HUES64 (cell line): ENCODE measurements around the gene SYNGR4. TPM values are rescaled to one million over a fixed set of nuclear protein-coding genes. Genes with fewer than 3 reads are reported as not detected.
"Not testable (repeated sequence)": the region's sequence is repeated elsewhere in the genome, so short reads cannot be mapped to it uniquely, and the experiment has no call there.

Experiments
- H3K27ac ChIP-seq: 2 replicates; pipeline ENCODE4 v1.7.0; 2013; ENCODE audit warnings: low read depth, low read length, inconsistent platforms
- H3K27me3 ChIP-seq: 2 replicates; pipeline ENCODE4 v1.6.1; 2013; ENCODE audit warnings: mild to moderate bottlenecking, low read length; ENCODE audit not compliant: insufficient read depth
- H3K36me3 ChIP-seq: 2 replicates; pipeline ENCODE4 v1.6.1; 2013; ENCODE audit warnings: mild to moderate bottlenecking, low read length; ENCODE audit not compliant: insufficient read depth
- H3K4me1 ChIP-seq: 2 replicates; pipeline ENCODE4 v1.6.1; 2013; ENCODE audit warnings: mild to moderate bottlenecking, low read length, moderate library complexity; ENCODE audit not compliant: insufficient read depth
- H3K4me3 ChIP-seq: 2 replicates; pipeline ENCODE4 v1.5.1; 2013; ENCODE audit warnings: mild to moderate bottlenecking, low read length, moderate library complexity
- H3K9ac ChIP-seq: 2 replicates; pipeline ENCODE4 v1.6.1; 2013; ENCODE audit warnings: mild to moderate bottlenecking, low read depth, low read length
- H3K9me3 ChIP-seq: 2 replicates; pipeline ENCODE4 v1.6.1; 2013; ENCODE audit warnings: low read depth, low read length; ENCODE audit not compliant: insufficient read depth
- WGBS: fragments of 150-250, 120-280 bp; methylation state at CpG from one replicate; pipeline ENCODE4 v1.1.7; 2013; ENCODE audit warnings: missing lambda C conversion rate; 5-methylcytosine and 5-hydroxymethylcytosine counted together
- polyA plus RNA-seq, 2 experiments: library from polyadenylated mRNA; stranded (reverse); fragments of 50-300 nt; gene quantifications; one replicate each; pipeline ENCODE4 v1.2.3, GENCODE V29; 2013

The SYNGR4 gene, protein sequence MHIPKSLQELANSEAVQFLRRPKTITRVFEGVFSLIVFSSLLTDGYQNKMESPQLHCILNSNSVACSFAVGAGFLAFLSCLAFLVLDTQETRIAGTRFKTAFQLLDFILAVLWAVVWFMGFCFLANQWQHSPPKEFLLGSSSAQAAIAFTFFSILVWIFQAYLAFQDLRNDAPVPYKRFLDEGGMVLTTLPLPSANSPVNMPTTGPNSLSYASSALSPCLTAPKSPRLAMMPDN
- polyA plus RNA-seq (2013, experiment 1 of 2) = 0.30 TPM
- not detected for polyA plus RNA-seq (2013, experiment 2 of 2)

DNA sequence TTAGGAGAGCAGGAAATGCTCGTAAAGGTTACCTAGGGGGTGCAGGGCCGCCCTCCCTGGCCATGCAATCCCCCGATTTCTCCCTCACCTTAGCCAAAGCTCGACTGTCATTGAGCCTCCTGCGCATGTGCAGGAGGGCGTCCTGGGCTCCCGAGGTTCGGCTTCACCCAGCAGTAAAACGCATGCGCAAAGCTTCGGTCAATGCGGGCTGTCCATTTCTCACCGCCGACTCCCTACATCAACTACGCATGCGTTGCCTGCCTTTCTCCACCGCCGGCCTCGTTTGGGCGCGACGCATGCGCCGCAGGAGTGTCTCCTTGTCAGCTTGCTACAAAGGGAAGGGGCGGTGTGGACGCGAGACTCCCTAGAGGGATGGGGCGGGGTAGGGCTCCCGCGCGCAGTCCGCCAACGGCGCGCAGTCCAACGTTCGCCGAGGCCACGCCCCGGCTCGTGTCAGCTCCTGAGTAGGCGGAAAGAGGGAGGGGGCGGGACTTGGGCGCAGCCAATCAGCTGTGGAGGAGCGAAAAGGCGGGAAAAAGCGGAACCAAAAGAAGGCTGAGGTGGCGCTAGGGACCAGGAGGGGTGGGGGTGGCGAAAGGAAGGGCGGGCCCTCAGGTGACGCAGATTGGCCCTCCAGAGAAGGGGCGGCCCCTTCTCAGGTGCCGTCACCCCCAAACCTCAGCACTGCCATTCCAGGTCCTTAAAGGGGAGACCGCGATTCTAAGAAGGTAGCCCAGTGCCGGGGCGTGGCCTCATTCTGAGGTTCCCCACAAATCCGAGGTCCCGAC, at the start of gene SYNGR4, which contains the start of gene TMEM143:
Gene SYNGR4, plus strand, starts transcription at position 558 of the 788 bp plus-strand sequence. CDS start 1,476 bp downstream, outside the sequence.
Gene TMEM143, minus strand, starts transcription at position 131 of the 788 bp plus-strand sequence. Its CDS starts 20 bp downstream, at position 111.
- Histone ChIP-seq H3K36me3 (peaks cover 3% of the 10 kb centered on the region; the same call in 1 of the 2 replicates), H3K27ac (peak within 1 kb of the TSS; percentile 89), H3K4me3 (peak within 1 kb of the TSS; percentile 68), H3K9ac (peak within 1 kb of the TSS; percentile 81), H3K9me3 (no peaks in the 10 kb centered on the region), H3K4me1 (no peaks in the 10 kb centered on the region), H3K27me3 (no peaks in the 10 kb centered on the region)
- WGBS = 4% methylated on average over 59 of the region's 59 CpGs

DNA sequence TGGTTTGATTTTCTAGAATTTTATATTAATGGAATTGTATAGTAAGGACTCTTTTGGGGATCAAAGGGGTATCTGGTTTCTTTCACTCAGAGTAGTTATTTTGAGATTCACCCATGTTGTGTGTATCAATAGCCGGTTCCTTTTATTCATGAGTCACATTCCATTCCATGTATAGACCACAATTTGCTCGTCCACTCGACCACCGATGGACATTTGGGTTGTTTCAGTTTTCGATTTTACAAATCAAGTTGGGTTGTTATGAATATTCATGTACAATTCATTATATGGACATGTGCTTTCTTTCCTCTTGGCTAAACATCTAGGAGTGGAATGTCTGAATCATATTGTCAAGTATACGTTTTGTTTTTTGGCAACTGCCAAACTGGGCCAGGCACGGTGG, 48.5 kb upstream of the SYNGR4 start:
- Histone ChIP-seq H3K9me3 (no peaks in the 10 kb centered on the region), H3K4me3 (no peak overlapping the region), H3K27me3 (no peaks in the 10 kb centered on the region), H3K9ac (no peak overlapping the region), H3K27ac (no peak overlapping the region), H3K4me1 (0 out of 2 replicates have a peak, but pooled peaks cover 5% of the 10 kb centered on the region), H3K36me3 (no peaks in the 10 kb centered on the region)
- WGBS = 92% methylated on average over 6 of the region's 7 CpGs

DNA sequence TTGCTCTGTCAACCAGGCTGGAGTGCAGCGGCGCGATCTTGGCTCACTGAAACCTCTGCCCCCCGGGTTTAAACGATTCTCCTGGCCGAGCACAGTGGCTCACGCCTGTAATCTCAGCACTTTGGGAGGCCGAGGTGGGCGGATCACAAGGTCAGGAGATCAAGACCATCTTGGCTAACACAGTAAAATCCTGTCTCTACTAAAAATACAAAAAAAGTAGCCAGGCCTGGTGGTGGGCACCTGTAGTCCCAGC, 46.5 kb upstream of the SYNGR4 start:
- not testable (repeated sequence) for H3K9me3 ChIP-seq, H3K27me3 ChIP-seq, H3K9ac ChIP-seq, H3K36me3 ChIP-seq, H3K27ac ChIP-seq, H3K4me3 ChIP-seq
- H3K4me1 ChIP-seq = 0 out of 2 replicates have a peak, but pooled peaks cover 11% of the 10 kb centered on the region
- 89% methylated on average over 9 of the region's 9 CpGs for WGBS

DNA sequence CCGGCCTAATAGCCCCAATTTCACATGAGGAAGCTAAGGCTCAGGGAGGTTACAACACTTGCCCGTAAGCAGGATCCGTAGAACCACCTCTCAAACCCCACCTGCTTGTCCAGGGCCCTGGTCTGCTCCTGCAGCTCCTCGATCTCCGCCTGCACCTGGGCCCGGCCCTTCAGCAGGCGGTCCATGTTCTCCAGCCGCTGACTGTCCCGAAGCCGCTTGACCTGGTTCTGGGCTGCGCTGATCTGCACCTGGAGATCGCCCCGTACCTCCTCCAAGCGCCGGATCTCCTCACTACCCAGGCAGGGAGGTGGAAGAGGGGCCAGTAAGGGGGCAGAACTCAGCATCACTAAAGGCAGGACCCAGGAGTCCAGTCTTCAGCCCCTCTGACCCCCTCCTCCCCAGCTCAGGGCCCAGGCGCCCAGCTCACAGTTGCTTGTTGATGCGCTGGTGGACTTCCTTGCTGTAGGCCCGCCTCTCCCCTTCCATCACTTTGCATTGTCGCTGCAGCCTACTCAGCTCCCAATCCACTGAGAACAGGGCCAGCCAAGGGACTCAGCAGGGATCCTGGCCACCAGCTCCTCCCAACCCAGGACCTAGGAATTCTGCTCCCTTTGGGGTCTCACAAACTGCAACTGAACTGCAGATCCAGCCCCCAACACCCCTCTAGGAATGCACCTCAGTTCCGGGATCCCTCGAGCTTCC, 45.7 kb upstream of the SYNGR4 start:
- Histone ChIP-seq H3K27ac (no peak overlapping the region), H3K4me3 (no peak overlapping the region), H3K9ac (no peak overlapping the region), H3K27me3 (no peaks in the 10 kb centered on the region), H3K36me3 (no peaks in the 10 kb centered on the region), H3K4me1 (0 out of 2 replicates have a peak, but pooled peaks cover 11% of the 10 kb centered on the region), H3K9me3 (no peaks in the 10 kb centered on the region)
- 88% methylated on average over 21 of the region's 21 CpGs for WGBS

DNA sequence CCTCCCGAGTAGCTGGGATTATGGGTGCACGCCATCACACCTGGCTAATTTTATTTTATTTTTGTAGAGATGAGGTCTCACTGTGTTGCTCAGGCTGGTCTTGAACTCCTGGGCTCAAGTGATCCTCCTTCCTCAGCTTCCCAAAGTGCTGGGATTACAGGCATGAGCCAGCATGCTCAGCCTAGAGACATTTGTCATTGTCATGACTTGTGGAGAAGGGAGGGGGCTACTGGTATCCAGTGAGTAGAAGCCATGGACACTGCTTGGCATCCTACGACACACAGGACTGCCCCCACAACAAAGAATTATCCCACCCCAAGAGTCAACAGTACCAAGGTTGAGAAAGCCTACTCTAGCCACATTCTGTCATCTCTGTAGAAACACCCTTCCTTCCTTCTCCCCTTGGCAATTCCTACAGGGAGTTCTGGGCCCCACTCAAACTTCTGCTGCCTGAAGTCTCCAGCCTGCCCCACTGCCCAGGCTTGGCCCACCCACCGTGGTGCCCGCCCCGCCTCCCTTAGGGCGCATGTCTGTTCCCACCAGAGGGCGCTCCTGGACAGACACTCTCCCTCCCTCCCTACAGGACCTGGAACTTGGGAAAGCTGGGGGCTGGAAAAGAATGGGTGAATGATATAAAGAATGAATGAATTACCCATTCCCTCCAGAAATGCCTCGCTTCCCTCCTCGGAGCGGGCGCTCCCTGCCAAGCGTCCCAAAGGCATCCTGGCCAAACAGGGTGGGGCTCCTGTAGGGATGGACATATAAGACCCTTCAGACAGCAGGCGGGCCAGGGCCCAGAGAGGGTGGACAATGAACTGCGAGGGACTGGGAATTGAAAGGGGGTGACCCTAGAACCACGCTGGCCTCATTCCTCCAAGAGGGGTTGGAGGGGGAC, 44.3 kb upstream of the SYNGR4 start:
- WGBS = 61% methylated on average over 15 of the region's 16 CpGs
- peak overlapping the region; percentile 66; the same call in 1 of the 2 replicates for H3K4me3 ChIP-seq
- no peaks in the 10 kb centered on the region for H3K36me3 ChIP-seq
- H3K27ac ChIP-seq = peak overlapping the region; percentile 41; the same call in 1 of the 2 replicates
- H3K9ac ChIP-seq = peak overlapping the region; percentile 36; the same call in 1 of the 2 replicates
- no peaks in the 10 kb centered on the region for H3K9me3 ChIP-seq
- no peaks in the 10 kb centered on the region for H3K27me3 ChIP-seq
- 0 out of 2 replicates have a peak, but pooled peaks cover 11% of the 10 kb centered on the region for H3K4me1 ChIP-seq

DNA sequence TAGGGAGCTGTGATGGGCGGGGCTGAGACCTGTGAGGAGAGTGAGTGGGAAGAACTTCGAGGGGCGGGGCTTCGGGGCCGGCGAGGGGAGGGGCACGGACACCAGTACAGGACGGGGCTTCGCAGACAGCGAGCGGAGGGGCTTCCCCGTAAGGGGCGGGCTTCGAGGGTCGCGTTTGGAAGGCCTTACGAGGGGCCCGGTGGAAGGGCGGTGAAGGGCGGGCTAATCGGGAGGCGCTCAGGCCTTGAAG, 42.9 kb upstream of the SYNGR4 start:
- H3K36me3 ChIP-seq = no peaks in the 10 kb centered on the region
- peak overlapping the region; percentile 85; the same call in 1 of the 2 replicates for H3K27ac ChIP-seq
- 0 out of 2 replicates have a peak, but pooled peaks cover 11% of the 10 kb centered on the region for H3K4me1 ChIP-seq
- H3K4me3 ChIP-seq = peak overlapping the region; percentile 66
- no peaks in the 10 kb centered on the region for H3K9me3 ChIP-seq
- H3K9ac ChIP-seq = peak overlapping the region; percentile 64
- H3K27me3 ChIP-seq = no peaks in the 10 kb centered on the region
- under 1% methylated on average over 22 of the region's 22 CpGs for WGBS

DNA sequence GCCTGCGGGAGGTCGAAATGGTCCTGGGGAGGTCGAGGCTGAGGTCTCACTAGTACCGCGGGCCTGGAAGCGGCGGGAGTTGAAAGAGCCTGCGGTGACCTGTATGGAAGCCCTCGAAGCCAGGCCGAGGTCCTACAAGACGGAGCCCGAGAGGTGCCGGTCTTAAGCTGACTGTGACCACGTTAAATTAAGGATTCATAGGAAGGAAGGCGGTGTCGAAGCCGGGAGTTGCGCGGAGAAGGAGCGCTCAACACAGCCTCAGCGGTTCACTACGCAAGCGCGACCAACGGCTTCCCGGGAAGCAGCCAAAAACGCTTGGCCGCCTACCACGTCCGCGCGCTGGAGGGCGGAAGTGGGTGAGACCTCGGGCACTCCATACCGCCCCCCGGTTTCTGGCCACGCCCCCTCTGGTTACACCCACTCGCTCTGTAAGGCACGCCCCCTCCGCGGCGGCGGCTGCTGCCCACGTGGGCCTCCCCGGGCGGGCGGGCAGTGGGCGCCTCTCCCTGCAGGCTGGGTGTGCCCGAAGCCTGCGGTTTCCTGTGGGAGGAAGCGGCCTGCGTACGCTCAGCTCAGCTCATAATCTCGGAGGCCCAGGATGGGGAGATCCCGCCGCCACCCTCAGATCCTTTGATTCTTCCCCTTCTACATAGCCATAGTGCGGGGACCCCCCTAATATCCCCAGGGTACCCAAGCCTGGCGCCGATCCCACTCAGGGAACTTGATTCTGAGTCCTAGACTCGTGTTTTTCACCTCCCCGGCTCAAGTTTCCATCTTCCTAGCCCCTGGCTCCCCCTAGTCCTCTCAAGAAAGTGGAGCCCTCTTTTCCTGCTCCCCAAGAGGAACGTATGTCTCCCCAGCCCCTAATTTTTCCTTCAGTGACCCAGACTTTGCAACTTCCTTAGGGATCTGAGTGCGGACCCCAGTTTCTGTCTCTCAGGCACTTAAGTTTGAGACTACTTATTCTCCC, 42.3 kb upstream of the SYNGR4 start:
- 5% methylated on average over 63 of the region's 63 CpGs for WGBS
- no peaks in the 10 kb centered on the region for H3K9me3 ChIP-seq
- H3K9ac ChIP-seq = peak overlapping the region; percentile 69
- peak overlapping the region; percentile 66 for H3K4me3 ChIP-seq
- peak overlapping the region; percentile 85; the same call in 1 of the 2 replicates for H3K27ac ChIP-seq
- H3K4me1 ChIP-seq = 0 out of 2 replicates have a peak, but pooled peaks cover 11% of the 10 kb centered on the region
- no peaks in the 10 kb centered on the region for H3K27me3 ChIP-seq
- no peaks in the 10 kb centered on the region for H3K36me3 ChIP-seq

DNA sequence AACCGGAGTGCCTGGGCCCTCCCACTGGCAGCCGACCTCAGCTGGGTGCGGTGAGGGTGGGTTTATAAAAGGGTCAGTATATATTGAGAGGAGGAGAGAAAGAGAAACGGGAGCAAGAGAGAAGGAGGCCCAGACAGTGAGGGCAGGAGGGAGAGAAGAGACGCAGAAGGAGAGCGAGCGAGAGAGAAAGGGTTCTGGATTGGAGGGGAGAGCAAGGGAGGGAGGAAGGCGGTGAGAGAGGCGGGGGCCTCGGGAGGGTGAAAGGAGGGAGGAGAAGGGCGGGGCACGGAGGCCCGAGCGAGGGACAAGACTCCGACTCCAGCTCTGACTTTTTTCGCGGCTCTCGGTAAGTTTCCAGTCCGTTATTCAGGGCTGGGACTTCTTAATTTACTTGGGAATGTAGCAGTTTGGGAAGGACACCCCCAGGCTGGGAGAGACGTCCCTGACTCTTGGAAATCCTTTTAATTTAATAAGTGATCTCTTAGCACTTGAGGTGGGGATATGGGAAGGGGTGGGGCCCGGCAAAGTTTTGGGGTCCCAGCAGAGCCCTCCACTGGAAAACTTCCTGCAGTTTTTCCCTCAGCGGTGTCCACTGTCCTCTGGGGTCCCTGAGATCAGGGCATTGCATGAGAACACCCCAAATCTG, 38.8 kb upstream of the SYNGR4 start, which contains the start of gene EMP3:
Gene EMP3, plus strand, starts transcription at position 288 of the 646 bp plus-strand sequence. CDS start 1,293 bp downstream, outside the sequence.
- Histone ChIP-seq H3K4me1 (peaks cover 12% of the 10 kb centered on the region; the same call in 1 of the 2 replicates), H3K9ac (peak within 1 kb of the TSS; percentile 56; the same call in 1 of the 2 replicates), H3K27ac (peak within 1 kb of the TSS; percentile 10; the same call in 1 of the 2 replicates), H3K27me3 (no peaks in the 10 kb centered on the region), H3K9me3 (no peaks in the 10 kb centered on the region), H3K36me3 (no peaks in the 10 kb centered on the region), H3K4me3 (peak within 1 kb of the TSS; percentile 58)
- WGBS = 4% methylated on average over 22 of the region's 22 CpGs

DNA sequence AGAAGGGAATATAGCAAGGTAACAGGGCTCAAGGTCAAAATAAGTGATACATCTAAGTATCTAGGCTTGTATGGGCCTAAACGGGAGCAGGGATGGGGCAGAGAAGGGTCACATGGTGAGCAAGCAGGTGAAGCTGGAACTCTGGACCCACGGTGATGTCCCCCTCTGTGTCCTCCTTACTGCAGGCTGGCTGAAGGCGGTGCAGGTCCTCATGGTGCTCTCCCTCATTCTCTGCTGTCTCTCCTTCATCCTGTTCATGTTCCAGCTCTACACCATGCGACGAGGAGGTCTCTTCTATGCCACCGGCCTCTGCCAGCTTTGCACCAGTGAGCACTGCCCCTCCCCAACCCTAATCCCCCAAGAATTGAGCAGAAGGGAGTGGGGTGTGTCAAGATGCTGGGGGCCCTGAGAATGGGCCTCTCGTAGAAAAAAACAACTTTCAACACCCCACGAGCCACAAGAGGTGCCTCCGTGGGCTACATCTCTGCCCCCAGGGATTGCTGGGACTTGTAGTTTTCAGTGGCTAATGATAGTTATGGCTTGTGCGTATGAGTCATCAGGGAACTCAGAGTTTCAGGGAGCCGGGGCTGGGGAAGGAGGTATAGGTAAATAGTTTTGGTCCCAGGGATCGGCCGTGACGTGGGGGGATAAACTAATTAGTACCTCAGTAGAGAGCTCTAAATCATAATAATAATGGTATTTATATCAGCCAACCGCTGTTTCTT, 34.8 kb upstream of the SYNGR4 start:
- WGBS = 86% methylated on average over 14 of the region's 15 CpGs
- no peak overlapping the region for H3K27ac ChIP-seq
- no peaks in the 10 kb centered on the region for H3K27me3 ChIP-seq
- H3K4me3 ChIP-seq = peak overlapping the region; percentile 58; the same call in 1 of the 2 replicates
- no peak overlapping the region for H3K9ac ChIP-seq
- no peaks in the 10 kb centered on the region for H3K9me3 ChIP-seq
- H3K4me1 ChIP-seq = peaks cover 14% of the 10 kb centered on the region
- no peaks in the 10 kb centered on the region for H3K36me3 ChIP-seq
